D721Med (cell line): ENCODE results near the gene SCYL1.

ENCODE experiments used
- DNase-seq: peaks from one replicate; pipeline ENCODE4 v3.0.0; 2011; ENCODE audit warnings: low spot score; ENCODE audit not compliant: insufficient read length
- FAIRE-seq: peaks from 2 replicates; lab custom pipeline; 2011; peaks lifted over from hg19 to GRCh38; lab: Jason Lieb, UNC
- CTCF ChIP-seq: IDR thresholded peaks from 2 replicates; pipeline ENCODE4 v1.5.1; 2012; ENCODE audit warnings: mild to moderate bottlenecking, control low read depth; ENCODE audit not compliant: insufficient read depth; ENCODE audit errors: missing control alignments

The SCYL1 gene

GRCh38 chr11:65548395-65548794, 23.5 kb downstream of the SCYL1 start:
- no peak for TF ChIP-seq CTCF
- DNase-seq: no peak
- no peak for FAIRE-seq

- TF ChIP-seq CTCF: no peak
- DNase-seq (no peak), FAIRE-seq (no peak)
These were observed 24.2 kb downstream of the SCYL1 start for GRCh38 chr11:65549096-65549495.

GRCh38 chr11:65551572-65552387, 26.9 kb downstream of the SCYL1 start:
- DNase-seq (no peak), FAIRE-seq (no peak)
- peak; percentile 46 for TF ChIP-seq CTCF

- no peak for TF ChIP-seq CTCF
- FAIRE-seq (no peak), DNase-seq (no peak)
These were observed 27.6 kb downstream of the SCYL1 start for GRCh38 chr11:65552388-65552951.

GRCh38 chr11:65553301-65554001, 28.6 kb downstream of the SCYL1 start:
- FAIRE-seq (no peak), DNase-seq (no peak)

GRCh38 chr11:65554057-65554818, 29.4 kb downstream of the SCYL1 start:
- no peak for TF ChIP-seq CTCF
- FAIRE-seq: no peak
- DNase-seq: no peak

More at GRCh38 chr11:65553301-65554001, 28.6 kb downstream of the SCYL1 start:
- no peak for TF ChIP-seq CTCF
